ENCODE results near the gene CACNG6.
"Not testable (repeated sequence)": the region's sequence is repeated elsewhere in the genome, so short reads cannot be mapped to it uniquely, and the experiment has no call there.

CACNG6 gene

GRCh38 chr19:54002495-54003315 is 11.3 kb downstream of the CACNG6 start:
- no peak for DNase-seq (ENCODE audit: low spot score)

DNA sequence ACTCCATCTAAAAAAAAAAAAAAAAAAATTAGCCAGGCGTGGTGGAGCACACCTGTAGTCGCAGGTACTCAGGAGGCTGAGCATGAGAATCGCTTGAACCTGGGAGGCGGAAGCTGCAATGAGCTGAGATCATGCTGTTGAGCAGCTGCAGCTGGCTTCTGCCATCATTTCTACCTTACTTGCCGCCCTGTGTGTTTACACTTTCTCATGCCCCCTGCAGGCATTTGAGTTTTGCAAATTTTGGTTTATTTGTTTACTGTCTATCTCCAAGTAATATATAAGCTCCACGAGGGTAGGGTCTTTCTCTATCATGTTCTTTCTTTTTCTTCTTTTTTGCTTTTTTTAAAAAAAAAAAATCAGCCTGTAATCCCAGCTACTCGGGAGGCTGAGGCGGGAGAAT is 18.0 kb downstream of the CACNG6 start:
- DNase-seq (ENCODE audit: low spot score), result no peak

GRCh38 chr19:54010474-54010873 is 19.0 kb downstream of the CACNG6 start:
- no peak for DNase-seq (ENCODE audit: low spot score)

- DNase-seq (ENCODE audit: low spot score), result no peak
These were observed 20.2 kb downstream of the CACNG6 start for GRCh38 chr19:54011507-54012211.

GRCh38 chr19:54013866-54014265 is 22.4 kb downstream of the CACNG6 start:
- DNase-seq (ENCODE audit: low spot score), result no peak

DNA sequence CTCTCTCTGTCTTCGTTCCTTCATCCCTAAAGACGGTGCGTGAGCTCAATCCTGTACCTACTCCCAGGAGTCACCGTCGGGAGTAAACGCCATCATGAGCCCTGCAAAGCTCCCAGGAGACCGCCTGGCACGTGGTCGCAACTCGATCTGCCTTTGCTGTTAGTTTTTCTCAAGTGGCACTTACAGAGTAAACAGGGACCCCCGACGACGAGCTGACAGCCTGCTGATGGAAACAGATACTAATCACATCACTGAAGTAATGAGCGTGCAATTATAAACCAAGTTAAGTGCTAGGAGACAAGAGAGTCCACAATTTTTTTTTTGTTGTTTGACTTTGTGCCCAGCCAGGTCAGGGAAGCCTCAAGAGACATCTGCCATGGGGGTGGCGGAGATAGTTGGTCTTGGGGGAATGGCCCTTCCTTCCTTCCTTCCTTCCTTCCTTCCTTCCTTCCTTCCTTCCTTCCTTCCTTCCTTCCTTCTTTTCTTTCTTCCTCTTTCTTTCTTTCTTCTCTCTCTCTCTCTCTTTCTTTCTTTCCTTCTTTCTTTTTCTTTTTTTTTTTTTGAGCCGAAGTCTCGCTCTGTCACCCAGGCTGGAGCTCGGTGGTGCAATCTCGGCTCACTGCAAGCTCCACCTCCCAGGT is 23.6 kb downstream of the CACNG6 start:
- DNase-seq (ENCODE audit: low spot score), result no peak

- peak; percentile 48 for DNase-seq (ENCODE audit: low spot score)
These were observed 25.8 kb downstream of the CACNG6 start for GRCh38 chr19:54017261-54017660.

DNA sequence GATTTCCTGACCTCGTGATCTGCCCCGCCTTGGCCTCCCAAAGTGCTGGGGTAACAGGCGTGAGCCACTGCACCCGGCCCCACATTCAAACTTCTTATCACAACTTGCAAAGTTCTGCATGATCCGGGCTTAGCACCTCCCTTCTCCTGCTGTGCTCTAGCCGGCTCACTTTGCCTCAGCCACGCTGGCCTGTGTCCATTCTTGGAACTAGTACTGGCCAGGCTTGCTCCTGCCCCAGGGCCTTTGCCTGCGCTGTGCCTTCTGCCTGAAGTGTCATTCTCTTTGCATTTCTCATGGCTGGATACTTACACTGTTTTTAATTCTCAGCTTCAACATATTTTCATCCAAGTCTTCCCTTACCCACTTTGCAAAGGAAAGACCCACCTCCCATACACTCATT is 29.9 kb downstream of the CACNG6 start:
- DNase-seq (ENCODE audit: low spot score), result no peak

DNA sequence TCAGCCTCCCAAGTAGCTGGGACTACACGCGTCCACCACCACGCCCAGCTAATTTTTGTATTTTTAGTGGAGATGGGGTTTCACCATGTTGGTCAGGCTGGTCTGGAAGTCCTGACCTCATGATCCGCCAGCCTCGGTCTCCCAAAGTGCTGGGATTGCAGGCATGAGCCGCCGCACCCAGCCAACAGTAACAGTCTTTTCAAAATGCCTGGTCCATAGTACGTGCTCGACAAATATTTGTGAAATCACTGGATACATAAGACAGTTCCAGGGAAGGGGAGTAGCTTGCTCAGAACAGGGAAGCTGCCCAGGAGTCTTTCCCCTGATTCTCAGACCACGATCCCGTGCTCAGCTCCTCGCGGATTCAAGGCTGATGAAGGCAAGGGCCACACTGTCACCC is 30.5 kb downstream of the CACNG6 start:
- DNase-seq (ENCODE audit: low spot score), result no peak

- no peak for DNase-seq (ENCODE audit: low spot score)
These were observed 31.8 kb downstream of the CACNG6 start for GRCh38 chr19:54023191-54023590.

DNA sequence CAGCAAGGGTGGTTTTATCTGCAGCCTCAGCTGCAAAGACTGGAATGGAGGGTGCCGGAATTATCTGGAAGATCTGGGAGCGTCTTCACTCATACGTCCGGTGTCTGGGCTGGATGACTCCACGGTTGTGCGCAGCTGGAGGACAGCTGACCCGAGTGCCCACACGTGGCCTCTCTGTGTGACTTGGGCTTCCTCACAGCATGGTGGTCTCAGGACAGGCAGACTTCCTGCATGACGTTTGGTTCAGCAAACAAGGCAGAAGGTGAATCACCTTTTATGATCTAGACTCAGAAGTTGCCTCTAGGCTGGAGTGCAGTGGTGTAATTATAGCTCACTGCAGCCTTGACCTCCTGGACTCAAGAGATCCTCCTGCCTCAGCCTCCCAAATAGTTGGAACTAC is 33.2 kb downstream of the CACNG6 start:
- DNase-seq (ENCODE audit: low spot score), result peak; percentile 78

- no peak for DNase-seq (ENCODE audit: low spot score)
These were observed 35.2 kb downstream of the CACNG6 start for GRCh38 chr19:54026656-54027055.

DNA sequence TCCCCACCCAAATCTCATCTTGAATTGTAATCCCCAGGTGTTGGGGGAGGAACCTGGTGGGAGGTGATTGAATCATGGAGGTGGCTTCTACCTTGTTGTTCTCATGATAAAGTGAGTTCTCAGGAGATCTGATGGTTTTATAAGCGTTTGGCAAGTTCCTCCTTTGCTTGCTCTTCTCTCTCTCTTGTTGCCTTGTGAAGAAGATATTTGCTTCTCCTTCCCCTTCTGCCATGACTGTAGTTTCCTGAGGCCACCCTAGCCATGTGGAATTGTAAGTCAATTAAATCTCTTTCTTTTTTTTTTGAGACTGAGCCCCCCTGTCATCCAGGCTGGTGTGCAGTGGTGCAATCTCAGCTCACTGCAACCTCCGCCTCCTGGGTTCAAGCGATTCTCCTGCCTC is 37.9 kb downstream of the CACNG6 start:
- no peak for DNase-seq (ENCODE audit: low spot score)

DNA sequence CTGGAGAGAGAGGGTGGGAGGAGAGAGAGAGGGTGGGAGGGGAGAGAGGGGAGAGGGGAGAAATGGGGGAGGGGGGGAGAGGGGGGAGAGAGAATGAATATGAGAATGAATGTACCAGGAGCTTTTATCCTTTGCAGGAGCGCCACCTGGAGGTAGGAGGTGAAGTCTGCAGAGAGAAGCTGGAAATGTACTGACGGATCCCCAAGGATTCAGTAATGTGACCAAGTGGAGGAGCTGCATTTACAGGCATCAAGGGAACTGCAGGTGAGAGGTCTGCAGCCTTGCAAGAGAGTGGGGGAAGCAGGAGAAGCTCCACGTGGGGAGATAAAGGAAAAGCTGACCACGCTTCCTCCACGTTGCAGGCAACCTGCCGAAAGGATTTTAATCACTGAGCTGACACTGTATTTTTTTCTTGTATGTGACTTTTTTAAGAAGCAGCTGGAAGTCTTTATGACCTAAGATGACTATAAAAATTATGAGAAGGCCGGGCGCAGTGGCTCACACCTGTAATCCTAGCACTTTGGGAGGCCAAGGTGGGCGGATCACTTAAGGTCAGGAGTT is 38.6 kb downstream of the CACNG6 start:
- DNase-seq (ENCODE audit: low spot score), result peak; percentile 80

DNA sequence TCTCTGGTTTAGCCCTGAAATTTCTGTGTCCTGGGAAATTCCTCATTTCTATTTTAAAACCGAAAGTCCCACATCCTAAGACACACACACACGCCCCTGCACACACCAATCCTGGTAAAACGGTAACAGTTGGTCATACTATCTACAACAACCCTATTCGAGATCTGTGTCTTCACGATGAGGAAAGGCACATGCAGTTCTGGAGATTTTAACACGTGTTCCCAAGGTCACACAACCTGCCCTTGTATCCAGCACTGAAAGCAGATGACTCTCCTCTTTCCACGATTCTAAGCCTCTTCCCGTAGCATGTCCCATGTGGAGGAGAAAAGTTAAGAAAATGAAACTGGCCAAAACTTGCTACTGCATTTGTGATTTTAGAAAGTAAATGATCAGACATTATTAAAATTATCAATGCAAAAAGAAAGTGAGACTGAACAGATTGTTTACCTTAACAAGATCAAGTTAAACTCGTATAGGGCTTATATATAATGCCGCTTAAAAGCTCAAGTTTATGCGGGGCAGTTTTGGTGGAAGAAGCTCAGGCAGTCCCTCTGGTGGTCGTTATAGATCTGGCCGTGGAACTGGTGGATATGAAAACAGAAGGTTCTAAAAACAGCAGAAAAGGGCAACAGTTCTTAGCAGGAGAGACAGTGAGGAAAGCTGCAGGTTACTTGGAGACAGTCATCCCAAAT is 39.6 kb downstream of the CACNG6 start:
- peak; percentile 63 for DNase-seq (ENCODE audit: low spot score)

- DNase-seq (ENCODE audit: low spot score), result peak; percentile 93
These were observed 44.1 kb downstream of the CACNG6 start for GRCh38 chr19:54035215-54036178.

- not testable (repeated sequence) for DNase-seq (ENCODE audit: low spot score)
These were observed 45.1 kb downstream of the CACNG6 start for GRCh38 chr19:54036542-54036941.

GRCh38 chr19:54040003-54040402 is 48.6 kb downstream of the CACNG6 start:
- DNase-seq (ENCODE audit: low spot score), result no peak

DNA sequence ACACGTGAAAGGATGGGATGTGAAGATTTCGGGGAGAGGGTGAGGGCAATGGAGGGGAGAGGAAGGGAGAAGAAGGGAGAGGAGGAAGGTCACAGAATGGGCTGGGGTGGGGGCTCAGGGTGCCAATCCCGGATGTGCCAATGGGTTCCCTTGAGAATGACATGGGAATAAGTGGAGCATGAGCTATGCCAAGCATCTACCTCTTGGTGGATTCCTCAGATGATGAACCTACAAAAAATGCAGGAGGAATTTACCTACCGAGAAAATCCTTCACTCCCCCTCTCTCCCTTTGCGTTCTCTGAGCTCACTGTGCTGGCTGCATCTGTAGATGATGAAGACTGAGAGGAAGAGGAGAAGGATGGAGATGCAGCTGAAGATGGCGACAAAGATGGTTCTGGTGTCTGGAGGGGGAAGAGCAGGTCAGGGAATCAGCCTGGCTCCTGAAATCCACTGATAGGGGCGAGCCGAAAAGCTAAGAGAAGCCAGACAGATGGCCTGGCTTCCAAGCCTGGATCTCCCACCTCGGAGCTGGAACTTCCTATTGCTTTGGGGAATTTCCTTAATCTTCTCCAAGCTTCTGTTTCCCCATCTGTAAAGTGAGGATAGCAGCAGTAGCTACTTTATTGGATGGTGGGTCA is 50.7 kb downstream of the CACNG6 start:
- no peak for DNase-seq (ENCODE audit: low spot score)

DNA sequence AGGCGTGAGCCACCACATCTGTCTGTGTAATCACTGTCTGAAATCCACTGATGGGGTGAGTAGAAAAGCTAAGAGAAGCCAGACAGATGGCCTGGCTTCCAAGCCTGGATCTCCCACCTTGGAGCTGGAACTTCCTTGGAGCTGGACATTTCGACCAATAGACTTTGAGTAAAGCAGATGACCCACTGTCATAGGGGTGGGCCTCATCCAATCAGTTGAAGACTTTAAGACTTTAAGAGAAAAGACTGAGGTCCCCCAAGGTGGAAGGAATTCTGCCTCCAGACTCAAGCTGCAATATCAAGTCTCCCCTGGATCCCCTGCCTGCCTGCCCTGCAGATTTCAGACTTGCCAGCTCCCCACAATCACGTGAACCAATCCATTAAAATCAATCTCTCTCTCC is 51.6 kb downstream of the CACNG6 start:
- DNase-seq (ENCODE audit: low spot score), result no peak

All from RKO (cell line).